Erythroblast (primary cell): Measurements from ENCODE around the gene PRKAR1A.

Experiments
- GATA1 ChIP-seq: IDR thresholded peaks from 2 replicates; pipeline ENCODE4 v1.6.1; 2011; ENCODE audit warnings: low read depth, mild to moderate bottlenecking, control low read depth, low read length, moderate library complexity
- POLR2A ChIP-seq: IDR thresholded peaks from 2 replicates; pipeline ENCODE4 v1.6.1; 2011; ENCODE audit warnings: mild to moderate bottlenecking, low read length

- TF ChIP-seq POLR2A (no peak), GATA1 (no peak)
Measured at GRCh38 chr17:68497885-68498319, 14.3 kb upstream of the PRKAR1A start.
